Measurements from ENCODE around the gene GABPB2.

The GABPB2 gene

GRCh38 chr1:151070474-151071276, at the start of gene GABPB2:
GABPB2 (plus strand) TSS chr1:151070761; CDS start chr1:151088190, 17,429 bp downstream.
- peak; percentile 93 for DNase-seq (ENCODE audit: low spot score)

- peak; percentile 83 for DNase-seq (ENCODE audit: low spot score)
Observed at GRCh38 chr1:151024540-151025146, 45.9 kb upstream of the GABPB2 start.

GRCh38 chr1:151026460-151026859, 44.1 kb upstream of the GABPB2 start:
- no peak for DNase-seq (ENCODE audit: low spot score)

GRCh38 chr1:151032164-151032563, 38.4 kb upstream of the GABPB2 start:
- DNase-seq (ENCODE audit: low spot score), result no peak

- DNase-seq (ENCODE audit: low spot score), result no peak
Observed at GRCh38 chr1:151035167-151035566, 35.4 kb upstream of the GABPB2 start.

- DNase-seq (ENCODE audit: low spot score), result no peak
Observed at GRCh38 chr1:151036356-151036755, 34.2 kb upstream of the GABPB2 start, which contains the start of gene BNIPL. BNIPL (plus strand) TSS chr1:151036586; CDS start chr1:151036726, 140 bp downstream.

GRCh38 chr1:151037032-151037431, 33.5 kb upstream of the GABPB2 start:
- DNase-seq (ENCODE audit: low spot score), result no peak

GRCh38 chr1:151039521-151039920, 31.0 kb upstream of the GABPB2 start:
- no peak for DNase-seq (ENCODE audit: low spot score)

GRCh38 chr1:151043163-151043562, 27.4 kb upstream of the GABPB2 start:
- DNase-seq (ENCODE audit: low spot score), result no peak

GRCh38 chr1:151047591-151047924, 23.0 kb upstream of the GABPB2 start, which contains the start of gene C1orf56:
C1orf56 (plus strand) TSS chr1:151047751; CDS start chr1:151047848, 97 bp downstream.
- peak; percentile 85 for DNase-seq (ENCODE audit: low spot score)

- DNase-seq (ENCODE audit: low spot score), result peak; percentile 80
Observed at GRCh38 chr1:151047925-151048644, 22.5 kb upstream of the GABPB2 start.

GRCh38 chr1:151048645-151049032, 21.9 kb upstream of the GABPB2 start:
- DNase-seq (ENCODE audit: low spot score), result no peak

- DNase-seq (ENCODE audit: low spot score), result no peak
Observed at GRCh38 chr1:151049458-151049857, 21.1 kb upstream of the GABPB2 start.

- no peak for DNase-seq (ENCODE audit: low spot score)
Observed at GRCh38 chr1:151050051-151050688, 20.4 kb upstream of the GABPB2 start.

- DNase-seq (ENCODE audit: low spot score), result no peak
Observed at GRCh38 chr1:151051356-151052009, 19.1 kb upstream of the GABPB2 start.

GRCh38 chr1:151054971-151055547, 15.5 kb upstream of the GABPB2 start:
- no peak for DNase-seq (ENCODE audit: low spot score)

GRCh38 chr1:151055581-151055980, 15.0 kb upstream of the GABPB2 start:
- DNase-seq (ENCODE audit: low spot score), result no peak

GRCh38 chr1:151056149-151056548, 14.4 kb upstream of the GABPB2 start:
- DNase-seq (ENCODE audit: low spot score), result no peak

GRCh38 chr1:151058692-151059091, 11.9 kb upstream of the GABPB2 start:
- DNase-seq (ENCODE audit: low spot score), result no peak

- DNase-seq (ENCODE audit: low spot score), result peak; percentile 90
Observed at GRCh38 chr1:151059109-151060006, 11.2 kb upstream of the GABPB2 start, which contains the start of gene CDC42SE1. CDC42SE1 (minus strand) TSS chr1:151059622; CDS start chr1:151055730, 3,892 bp downstream.
